ENCODE measurements around the gene PI4K2B.

Gene PI4K2B

GRCh38 chr4:25310066-25310802 lies 76.4 kb downstream of the PI4K2B start:
- peaks cover 0 to 7% (median 2%) of the 10 kb centered on the region in 4 experiments for H3K36me3 ChIP-seq (ENCODE audit: control insufficient read depth in 4 of 4, insufficient read depth in 4 of 4, low read length in 3 of 4)
- peak overlapping the region; percentile 57 to 60 for H3K27ac ChIP-seq (ENCODE audit: insufficient read depth in 1 of 2, low read depth in 1 of 2, low read length in 2 of 2, poor library complexity in 1 of 2, severe bottlenecking in 2 of 2)
- 100% methylated on average over 3 of the region's 4 CpGs for WGBS (ENCODE audit: insufficient coverage)
- H3K27me3 ChIP-seq (replicated peaks in 2 of 5; ENCODE audit: control insufficient read depth in 4 of 5, insufficient read depth in 5 of 5, low read length in 4 of 5), result peaks cover 0 to 3% (median 0%) of the 10 kb centered on the region in 5 experiments
- CTCF ChIA-PET, result interaction anchor here (1.3 to 1.6 kb wide), 3 partner anchors 17 to 76 kb away, joined by 3 to 4 read pairs (median 4); partner anchors contain the start of gene PI4K2B
- no peaks in the 10 kb centered on the region for H3K9me3 ChIP-seq (ENCODE audit: control extremely low read depth in 1 of 5, control insufficient read depth in 4 of 5, insufficient read depth in 2 of 5, low read depth in 1 of 5, low read length in 4 of 5)
- peak overlapping the region in 6 of 7 experiments; percentile 0 to 65 (median 28) for H3K4me3 ChIP-seq (ENCODE audit: control insufficient read depth in 1 of 7, extremely low read depth in 1 of 7, insufficient read depth in 4 of 7, low read depth in 2 of 7, low read length in 6 of 7)
- POLR2A ChIA-PET, result interaction anchor here (0.6 kb wide), 1 partner anchor 75 kb away, joined by 3 read pairs; no protein-coding TSS in a partner anchor
- peaks cover 4 to 20% (median 16%) of the 10 kb centered on the region in 4 experiments for H3K4me1 ChIP-seq (ENCODE audit: control extremely low read depth in 1 of 4, control insufficient read depth in 4 of 4, insufficient read depth in 4 of 4, low read length in 3 of 4)
- DNase-seq, result peak in 2 of 3 donors; percentile 74 to 87

GRCh38 chr4:25310803-25311166 lies 77.0 kb downstream of the PI4K2B start:
- Histone ChIP-seq H3K9me3 (ENCODE audit: control extremely low read depth in 1 of 5, control insufficient read depth in 4 of 5, insufficient read depth in 2 of 5, low read depth in 1 of 5, low read length in 4 of 5) (no peaks in the 10 kb centered on the region), H3K27ac (ENCODE audit: insufficient read depth in 1 of 2, low read depth in 1 of 2, low read length in 2 of 2, poor library complexity in 1 of 2, severe bottlenecking in 2 of 2) (peak overlapping the region; percentile 57 to 60), H3K4me3 (ENCODE audit: control insufficient read depth in 1 of 7, extremely low read depth in 1 of 7, insufficient read depth in 4 of 7, low read depth in 2 of 7, low read length in 6 of 7) (peak overlapping the region in 6 of 7 experiments; percentile 0 to 65 (median 28)), H3K27me3 (replicated peaks in 2 of 5; ENCODE audit: control insufficient read depth in 4 of 5, insufficient read depth in 5 of 5, low read length in 4 of 5) (peaks cover 0 to 3% (median 0%) of the 10 kb centered on the region in 5 experiments), H3K4me1 (ENCODE audit: control extremely low read depth in 1 of 4, control insufficient read depth in 4 of 4, insufficient read depth in 4 of 4, low read length in 3 of 4) (peaks cover 4 to 20% (median 16%) of the 10 kb centered on the region in 4 experiments), H3K36me3 (ENCODE audit: control insufficient read depth in 4 of 4, insufficient read depth in 4 of 4, low read length in 3 of 4) (peaks cover under 1 to 7% (median 4%) of the 10 kb centered on the region in 4 experiments)
- CTCF ChIA-PET, result interaction anchor here (1.0 to 1.6 kb wide), 6 partner anchors 15 to 132 kb away, joined by 3 to 4 read pairs (median 4); partner anchors contain the start of gene PI4K2B
- peak in 1 of 3 donors; percentile 57 for DNase-seq
- WGBS (ENCODE audit: insufficient coverage), result no CpG with 5 or more reads among the region's 1 CpG
- POLR2A ChIA-PET, result interaction anchor here (0.6 kb wide), 1 partner anchor 76 kb away, joined by 3 read pairs; no protein-coding TSS in a partner anchor

GRCh38 chr4:25312496-25313200 lies 78.8 kb downstream of the PI4K2B start, which contains the start of gene ZCCHC4:
ZCCHC4 (plus strand) TSS chr4:25312774; CDS start chr4:25312810, 36 bp downstream.
- Histone ChIP-seq H3K27ac (ENCODE audit: insufficient read depth in 1 of 2, low read depth in 1 of 2, low read length in 2 of 2, poor library complexity in 1 of 2, severe bottlenecking in 2 of 2) (peak within 1 kb of the TSS; percentile 76 to 87), H3K27me3 (replicated peaks in 2 of 5; ENCODE audit: control insufficient read depth in 4 of 5, insufficient read depth in 5 of 5, low read length in 4 of 5) (no peaks in the 10 kb centered on the region), H3K4me3 (ENCODE audit: control insufficient read depth in 1 of 7, extremely low read depth in 1 of 7, insufficient read depth in 4 of 7, low read depth in 2 of 7, low read length in 6 of 7) (peak within 1 kb of the TSS; percentile 88 to 100 (median 95)), H3K9me3 (ENCODE audit: control extremely low read depth in 1 of 5, control insufficient read depth in 4 of 5, insufficient read depth in 2 of 5, low read depth in 1 of 5, low read length in 4 of 5) (no peaks in the 10 kb centered on the region), H3K4me1 (ENCODE audit: control extremely low read depth in 1 of 4, control insufficient read depth in 4 of 4, insufficient read depth in 4 of 4, low read length in 3 of 4) (peaks cover 4 to 20% (median 16%) of the 10 kb centered on the region in 4 experiments), H3K36me3 (ENCODE audit: control insufficient read depth in 4 of 4, insufficient read depth in 4 of 4, low read length in 3 of 4) (peaks cover 3 to 12% (median 9%) of the 10 kb centered on the region in 4 experiments)
- peak; percentile 90 to 95 (median 94) for DNase-seq
- ChIA-PET CTCF (interaction anchor here (0.6 to 3.1 kb wide), 26 partner anchors 8 to 762 kb away, joined by 3 to 34 read pairs (median 4); partner anchors contain the start of gene SEPSECS), POLR2A (interaction anchor here (0.6 to 1.1 kb wide), 2 partner anchors 104 to 153 kb away, joined by 3 to 4 read pairs; partner anchors contain the start of gene SEPSECS)
- WGBS (ENCODE audit: insufficient coverage), result 1% methylated on average over 28 of the region's 40 CpGs

GRCh38 chr4:25313201-25313895 lies 79.5 kb downstream of the PI4K2B start:
- Histone ChIP-seq H3K4me3 (ENCODE audit: control insufficient read depth in 1 of 7, extremely low read depth in 1 of 7, insufficient read depth in 4 of 7, low read depth in 2 of 7, low read length in 6 of 7) (peak overlapping the region in 6 of 7 experiments; percentile 88 to 100 (median 97)), H3K36me3 (ENCODE audit: control insufficient read depth in 4 of 4, insufficient read depth in 4 of 4, low read length in 3 of 4) (peaks cover 3 to 12% (median 10%) of the 10 kb centered on the region in 4 experiments), H3K27ac (ENCODE audit: insufficient read depth in 1 of 2, low read depth in 1 of 2, low read length in 2 of 2, poor library complexity in 1 of 2, severe bottlenecking in 2 of 2) (peak overlapping the region; percentile 76 to 87), H3K27me3 (replicated peaks in 2 of 5; ENCODE audit: control insufficient read depth in 4 of 5, insufficient read depth in 5 of 5, low read length in 4 of 5) (no peaks in the 10 kb centered on the region), H3K4me1 (ENCODE audit: control extremely low read depth in 1 of 4, control insufficient read depth in 4 of 4, insufficient read depth in 4 of 4, low read length in 3 of 4) (peaks cover 4 to 20% (median 16%) of the 10 kb centered on the region in 4 experiments), H3K9me3 (ENCODE audit: control extremely low read depth in 1 of 5, control insufficient read depth in 4 of 5, insufficient read depth in 2 of 5, low read depth in 1 of 5, low read length in 4 of 5) (no peaks in the 10 kb centered on the region)
- 11% methylated on average over 16 of the region's 23 CpGs for WGBS (ENCODE audit: insufficient coverage)
- DNase-seq, result peak in 2 of 3 donors; percentile 47 to 51
- ChIA-PET POLR2A (interaction anchor here (1.1 kb wide), 1 partner anchor 153 kb away, joined by 4 read pairs; the partner anchor contains the start of gene SEPSECS), CTCF (interaction anchor here (0.6 to 3.1 kb wide), 8 partner anchors 10 to 763 kb away, joined by 3 to 34 read pairs (median 4); partner anchors contain the start of gene SEPSECS)

GRCh38 chr4:25320336-25320735 lies 86.5 kb downstream of the PI4K2B start:
- Histone ChIP-seq H3K27ac (ENCODE audit: insufficient read depth in 1 of 2, low read depth in 1 of 2, low read length in 2 of 2, poor library complexity in 1 of 2, severe bottlenecking in 2 of 2) (no peak overlapping the region), H3K27me3 (replicated peaks in 2 of 5; ENCODE audit: control insufficient read depth in 4 of 5, insufficient read depth in 5 of 5, low read length in 4 of 5) (no peaks in the 10 kb centered on the region), H3K9me3 (ENCODE audit: control extremely low read depth in 1 of 5, control insufficient read depth in 4 of 5, insufficient read depth in 2 of 5, low read depth in 1 of 5, low read length in 4 of 5) (no peaks in the 10 kb centered on the region), H3K4me3 (ENCODE audit: control insufficient read depth in 1 of 7, extremely low read depth in 1 of 7, insufficient read depth in 4 of 7, low read depth in 2 of 7, low read length in 6 of 7) (no peak overlapping the region), H3K4me1 (ENCODE audit: control extremely low read depth in 1 of 4, control insufficient read depth in 4 of 4, insufficient read depth in 4 of 4, low read length in 3 of 4) (peaks cover 0 to 10% (median 0%) of the 10 kb centered on the region in 4 experiments), H3K36me3 (ENCODE audit: control insufficient read depth in 4 of 4, insufficient read depth in 4 of 4, low read length in 3 of 4) (peaks cover 3 to 18% (median 12%) of the 10 kb centered on the region in 4 experiments)
- DNase-seq, result no peak
- ChIA-PET POLR2A (no interaction called here), CTCF (interaction anchor here (1.3 kb wide), 1 partner anchor 8 kb away, joined by 4 read pairs; no protein-coding TSS in a partner anchor)
- 100% methylated on average over 1 of the region's 2 CpGs for WGBS (ENCODE audit: insufficient coverage)

GRCh38 chr4:25320773-25321172 lies 86.9 kb downstream of the PI4K2B start:
- peak in 2 of 3 donors; percentile 31 to 32 for DNase-seq
- Histone ChIP-seq H3K27ac (ENCODE audit: insufficient read depth in 1 of 2, low read depth in 1 of 2, low read length in 2 of 2, poor library complexity in 1 of 2, severe bottlenecking in 2 of 2) (no peak overlapping the region), H3K4me3 (ENCODE audit: control insufficient read depth in 1 of 7, extremely low read depth in 1 of 7, insufficient read depth in 4 of 7, low read depth in 2 of 7, low read length in 6 of 7) (no peak overlapping the region), H3K9me3 (ENCODE audit: control extremely low read depth in 1 of 5, control insufficient read depth in 4 of 5, insufficient read depth in 2 of 5, low read depth in 1 of 5, low read length in 4 of 5) (no peaks in the 10 kb centered on the region), H3K4me1 (ENCODE audit: control extremely low read depth in 1 of 4, control insufficient read depth in 4 of 4, insufficient read depth in 4 of 4, low read length in 3 of 4) (peaks cover 0 to 10% (median 0%) of the 10 kb centered on the region in 4 experiments), H3K27me3 (replicated peaks in 2 of 5; ENCODE audit: control insufficient read depth in 4 of 5, insufficient read depth in 5 of 5, low read length in 4 of 5) (no peaks in the 10 kb centered on the region), H3K36me3 (ENCODE audit: control insufficient read depth in 4 of 4, insufficient read depth in 4 of 4, low read length in 3 of 4) (peaks cover 2 to 16% (median 11%) of the 10 kb centered on the region in 4 experiments)
- POLR2A ChIA-PET, result no interaction called here
- CTCF ChIA-PET, result interaction anchor here (1.3 kb wide), 1 partner anchor 9 kb away, joined by 4 read pairs; no protein-coding TSS in a partner anchor
- no CpG with 5 or more reads among the region's 1 CpG for WGBS (ENCODE audit: insufficient coverage)

All from common myeloid progenitor, CD34-positive (primary cell).